Femur (tissue), 1 donor: ENCODE results near the gene FAM163B.

Source experiments
- DNase-seq: peaks from one replicate; pipeline ENCODE4 v3.0.0-alpha.2; 2017

The FAM163B gene

DNA sequence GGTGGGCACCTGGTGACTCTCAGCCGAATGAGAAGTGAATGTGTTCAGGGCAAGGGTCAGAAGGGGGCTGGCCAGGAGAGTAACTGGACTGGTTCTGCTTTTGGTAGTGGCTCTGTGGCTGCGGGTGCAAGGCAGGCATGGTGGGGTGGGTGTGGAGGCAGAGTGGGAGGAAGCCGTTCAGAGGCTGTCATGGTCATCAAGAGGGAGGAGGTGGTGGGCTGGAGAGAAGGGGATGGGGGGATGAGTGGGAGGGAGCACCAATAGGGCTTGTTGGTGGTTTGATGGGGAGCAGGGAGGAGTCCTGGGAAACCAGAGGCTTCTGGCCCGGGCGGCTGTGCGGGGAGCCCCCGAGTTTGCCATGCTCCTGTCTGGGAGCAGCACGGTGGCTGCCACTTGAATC is 13.3 kb downstream of the FAM163B start:
- no peak for DNase-seq

DNA sequence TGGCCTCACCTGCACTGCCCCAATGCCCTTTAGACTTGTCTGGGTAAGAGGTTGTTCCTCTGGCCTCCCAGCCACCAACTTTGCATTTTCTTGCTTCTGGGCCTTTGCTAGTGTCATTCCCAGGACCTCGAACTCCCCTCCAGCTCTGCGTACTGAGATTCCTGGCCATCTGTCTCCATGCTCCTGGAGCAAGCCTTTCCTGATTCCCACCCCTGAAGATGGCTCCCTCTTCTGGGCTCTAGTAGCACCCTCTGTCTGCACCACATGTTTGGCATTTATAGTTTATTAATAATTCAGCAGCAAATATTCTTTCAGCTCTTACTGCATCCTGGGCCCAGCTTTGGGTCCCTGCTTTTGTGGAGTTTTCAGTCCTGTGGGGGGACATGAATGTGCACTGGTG is 14.9 kb downstream of the FAM163B start:
- no peak for DNase-seq

DNA sequence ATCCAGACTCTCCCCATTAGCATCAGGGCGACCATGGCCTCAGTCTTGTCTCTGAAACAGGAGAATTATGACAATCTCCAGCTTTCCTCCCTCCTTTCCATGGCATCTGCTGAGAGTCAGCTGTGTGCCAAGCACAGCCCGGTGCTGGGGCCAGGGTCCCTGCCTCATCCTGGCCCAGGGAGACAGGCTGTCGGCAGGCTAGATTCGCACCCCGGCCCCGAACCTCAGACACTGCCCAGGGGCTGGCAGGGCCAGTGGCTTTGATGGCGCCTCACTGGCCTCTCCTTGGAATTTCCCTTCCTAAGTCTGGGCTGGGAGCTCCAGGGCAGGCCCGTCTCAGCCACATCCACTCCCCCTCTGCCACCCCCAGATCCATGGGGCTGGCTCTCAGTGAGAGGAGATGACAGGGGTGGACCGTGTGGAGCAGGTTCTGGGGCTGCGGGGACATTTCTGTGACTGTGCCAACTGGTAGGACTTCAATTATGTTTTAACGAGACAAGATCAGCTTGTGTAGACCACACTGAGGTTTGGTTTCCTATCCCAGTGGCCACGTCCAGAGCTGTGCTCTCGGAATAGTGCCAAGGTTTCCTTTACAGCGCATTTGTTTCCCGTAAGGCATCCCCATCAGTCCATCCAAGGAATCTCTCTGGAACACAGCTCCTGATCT is 15.5 kb downstream of the FAM163B start:
- peak; percentile 58 for DNase-seq

DNA sequence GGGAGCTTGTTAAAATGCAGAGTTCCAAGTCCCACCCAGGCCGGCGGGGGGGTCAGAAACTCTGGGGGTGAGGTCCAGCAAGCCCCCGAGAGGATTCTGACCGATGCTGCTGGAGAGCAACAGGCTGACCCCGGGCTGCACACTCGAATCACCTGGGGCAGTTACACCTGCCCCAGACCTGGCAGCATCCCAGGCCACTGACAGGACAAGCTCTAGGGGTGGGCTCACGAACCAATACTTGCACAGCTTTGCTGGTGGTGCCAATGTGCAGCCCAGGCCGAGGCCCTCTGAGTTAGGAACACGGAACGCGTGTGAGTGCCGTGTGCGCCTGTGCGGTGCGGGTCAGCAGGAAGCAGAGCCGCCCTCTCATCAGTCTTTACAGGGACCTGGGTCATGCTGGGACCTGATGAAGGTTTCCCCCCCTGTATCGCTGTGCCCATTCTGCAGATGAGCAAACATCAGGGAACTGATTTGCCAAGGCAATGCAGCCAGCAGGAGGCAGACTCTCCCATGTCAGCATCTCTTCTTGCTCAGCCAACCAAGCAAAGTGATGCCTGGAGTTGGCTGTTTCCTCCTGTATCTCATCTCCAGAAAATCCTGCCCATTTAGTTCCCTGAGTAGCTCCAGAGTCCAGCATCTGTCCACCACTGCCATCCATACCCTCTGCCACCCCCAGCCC is 16.3 kb downstream of the FAM163B start:
- DNase-seq = no peak

DNA sequence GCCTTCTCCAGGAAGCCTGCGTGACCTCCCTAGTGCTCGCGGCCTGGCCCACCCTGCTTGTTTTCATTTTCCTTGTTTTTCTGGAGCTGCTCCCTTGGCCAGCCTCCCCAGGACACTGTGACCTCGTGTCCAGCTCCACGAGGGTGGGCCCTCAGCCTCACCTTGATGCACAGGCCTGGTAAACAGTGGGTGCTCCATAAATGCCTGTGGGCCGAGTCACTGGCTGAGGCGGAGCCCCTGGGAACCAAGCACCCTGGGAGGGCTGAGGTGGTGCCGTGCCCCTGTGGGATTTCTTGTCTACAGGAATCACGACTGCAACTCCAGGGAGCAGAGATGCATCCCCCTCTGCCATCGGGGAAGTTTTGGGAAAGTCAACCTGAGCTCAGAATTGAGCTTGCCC is 17.2 kb downstream of the FAM163B start:
- no peak for DNase-seq

DNA sequence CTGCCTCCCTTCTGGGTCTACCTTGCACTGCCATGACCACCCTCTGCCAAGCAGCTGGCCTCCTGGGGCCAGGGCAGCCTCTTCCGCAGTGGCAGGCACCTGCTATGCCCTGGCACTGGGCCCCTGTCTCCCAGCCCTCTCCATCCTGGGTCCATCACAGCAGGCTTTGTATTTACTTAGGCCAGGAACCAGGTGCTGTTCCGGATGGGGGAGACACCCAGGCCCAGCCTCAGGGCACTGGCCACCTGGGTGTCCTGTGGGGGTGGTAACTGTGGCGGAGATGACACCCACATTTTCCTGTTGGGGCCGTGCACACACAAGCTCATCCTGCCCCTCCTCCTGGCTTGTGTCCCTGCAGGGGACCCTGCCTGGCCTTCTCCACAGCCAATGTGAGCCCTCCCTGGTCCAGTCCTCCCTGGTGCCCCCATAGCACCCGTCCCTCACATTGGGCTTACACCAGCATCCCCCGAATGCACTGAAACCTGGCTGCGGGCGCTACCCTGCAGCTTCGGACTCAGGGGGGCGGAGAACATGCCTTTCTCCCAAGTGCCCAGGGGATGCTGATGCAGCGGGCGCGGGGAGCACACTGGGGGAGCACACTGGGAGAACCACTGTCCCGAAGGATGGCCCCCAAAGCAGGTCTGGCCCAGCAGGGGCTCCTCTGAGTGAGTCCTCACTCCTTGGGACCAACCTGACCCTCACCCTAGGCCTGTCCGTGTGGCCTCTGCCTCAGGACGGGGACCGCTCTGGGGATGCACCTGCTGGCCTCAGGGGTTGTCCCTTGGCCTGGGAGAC is 17.9 kb downstream of the FAM163B start:
- DNase-seq = no peak

DNA sequence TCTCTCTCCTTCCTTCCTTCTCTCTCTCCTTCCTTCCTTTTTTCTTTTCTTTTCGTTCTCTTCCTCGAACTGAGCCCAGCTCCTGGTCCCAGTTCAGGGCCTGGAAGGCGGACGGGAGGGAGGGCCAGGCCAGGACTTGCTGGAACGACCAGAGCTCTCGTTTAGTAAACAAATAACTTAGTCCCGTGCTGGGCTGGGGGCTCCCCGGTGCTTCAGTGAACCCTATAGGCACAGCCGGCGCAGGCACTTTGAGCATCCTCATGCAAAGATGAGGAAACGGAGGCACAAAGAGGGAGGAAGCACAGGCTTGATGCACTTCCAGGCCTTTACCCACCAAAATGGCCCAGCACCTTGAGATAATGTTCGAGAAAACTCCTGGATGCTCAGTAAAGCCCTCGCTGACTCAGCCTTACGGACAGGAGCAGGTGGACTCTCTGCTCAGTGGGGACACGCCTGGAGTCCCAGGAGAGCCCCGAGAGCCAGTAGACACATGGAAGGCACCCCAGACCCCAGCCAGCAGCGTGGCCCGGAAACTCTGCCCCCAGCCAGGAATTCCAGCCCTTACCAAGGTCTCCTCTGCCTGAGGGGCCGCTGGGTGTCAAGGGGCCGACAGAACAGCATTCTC is 18.8 kb downstream of the FAM163B start:
- DNase-seq = no peak

DNA sequence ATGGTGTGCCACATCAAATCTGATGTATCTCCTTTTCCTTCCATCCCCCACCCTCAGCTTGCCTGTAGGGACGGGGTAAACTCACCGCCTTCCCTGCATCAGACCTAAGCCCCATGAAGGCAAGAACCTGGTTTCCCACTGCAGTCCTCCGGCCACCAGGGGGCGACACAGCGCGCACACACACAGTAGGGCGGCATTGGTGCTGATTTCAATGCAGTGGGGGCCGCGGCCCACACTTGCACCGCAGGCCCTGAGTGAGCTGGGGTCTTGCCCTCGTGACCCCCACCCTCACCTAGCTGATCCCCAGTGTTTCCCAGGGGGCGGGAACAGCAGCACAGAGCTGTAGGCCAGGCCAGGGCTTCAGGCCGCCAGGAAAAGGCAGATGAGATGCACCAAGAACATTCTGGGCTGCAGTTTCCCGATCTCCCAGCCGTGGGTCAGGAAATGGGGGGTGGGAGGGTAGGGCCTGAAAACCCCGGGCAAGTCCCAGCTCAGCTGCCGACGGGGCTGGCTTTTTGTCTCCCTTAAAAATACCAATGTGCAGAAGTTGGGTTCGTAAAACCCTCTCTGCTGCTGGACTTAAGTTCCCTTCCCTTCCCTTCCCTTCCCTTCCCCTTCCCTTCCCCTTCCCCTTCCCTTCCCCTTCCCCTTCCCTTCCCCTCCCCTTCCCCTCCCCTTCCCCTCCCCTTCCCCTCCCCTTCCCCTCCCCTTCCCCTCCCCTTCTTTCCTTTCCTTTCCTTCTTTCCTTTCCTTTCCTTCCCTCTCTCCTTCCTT is 19.5 kb downstream of the FAM163B start:
- DNase-seq = no peak

DNA sequence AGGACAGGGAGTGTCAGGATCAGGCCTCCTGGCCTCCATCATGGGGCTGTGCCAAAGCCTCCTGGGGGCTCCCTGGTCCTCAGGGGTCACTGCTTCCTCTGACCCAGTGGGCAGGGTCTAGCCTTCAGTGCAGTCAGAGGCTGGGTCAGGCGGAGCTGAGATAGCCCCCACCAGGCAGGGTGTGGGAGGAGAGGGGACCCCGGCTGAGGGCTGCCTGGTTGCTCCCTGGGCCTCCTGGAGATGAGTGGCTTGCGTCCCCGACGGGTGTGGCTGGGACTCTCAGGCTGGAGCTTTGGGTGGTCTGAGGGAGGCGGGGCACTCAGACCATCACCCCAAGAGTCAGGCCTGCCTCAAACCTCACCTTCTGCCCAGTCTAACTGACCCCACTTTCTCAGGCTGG is 21.7 kb downstream of the FAM163B start:
- DNase-seq = no peak

DNA sequence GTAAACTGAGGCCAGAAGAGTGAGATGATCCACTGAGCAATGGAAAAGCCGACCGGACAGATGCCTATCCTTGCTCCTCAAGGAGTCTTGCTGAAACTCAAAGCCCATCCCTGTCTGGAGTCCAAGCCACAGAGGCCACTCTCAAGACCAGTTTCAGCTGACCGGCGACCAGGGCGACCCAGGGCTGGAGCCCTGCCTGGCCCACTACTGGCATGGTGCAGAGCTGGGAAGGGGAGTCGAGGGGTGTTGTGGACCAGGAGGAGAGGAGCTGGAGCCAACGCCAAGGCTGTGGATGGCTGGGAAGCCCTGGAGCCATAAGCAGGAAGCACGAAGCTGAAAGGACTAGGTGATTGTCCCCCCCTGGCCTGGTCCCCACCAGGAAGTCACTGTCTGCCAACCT is 22.1 kb downstream of the FAM163B start:
- DNase-seq = no peak

DNA sequence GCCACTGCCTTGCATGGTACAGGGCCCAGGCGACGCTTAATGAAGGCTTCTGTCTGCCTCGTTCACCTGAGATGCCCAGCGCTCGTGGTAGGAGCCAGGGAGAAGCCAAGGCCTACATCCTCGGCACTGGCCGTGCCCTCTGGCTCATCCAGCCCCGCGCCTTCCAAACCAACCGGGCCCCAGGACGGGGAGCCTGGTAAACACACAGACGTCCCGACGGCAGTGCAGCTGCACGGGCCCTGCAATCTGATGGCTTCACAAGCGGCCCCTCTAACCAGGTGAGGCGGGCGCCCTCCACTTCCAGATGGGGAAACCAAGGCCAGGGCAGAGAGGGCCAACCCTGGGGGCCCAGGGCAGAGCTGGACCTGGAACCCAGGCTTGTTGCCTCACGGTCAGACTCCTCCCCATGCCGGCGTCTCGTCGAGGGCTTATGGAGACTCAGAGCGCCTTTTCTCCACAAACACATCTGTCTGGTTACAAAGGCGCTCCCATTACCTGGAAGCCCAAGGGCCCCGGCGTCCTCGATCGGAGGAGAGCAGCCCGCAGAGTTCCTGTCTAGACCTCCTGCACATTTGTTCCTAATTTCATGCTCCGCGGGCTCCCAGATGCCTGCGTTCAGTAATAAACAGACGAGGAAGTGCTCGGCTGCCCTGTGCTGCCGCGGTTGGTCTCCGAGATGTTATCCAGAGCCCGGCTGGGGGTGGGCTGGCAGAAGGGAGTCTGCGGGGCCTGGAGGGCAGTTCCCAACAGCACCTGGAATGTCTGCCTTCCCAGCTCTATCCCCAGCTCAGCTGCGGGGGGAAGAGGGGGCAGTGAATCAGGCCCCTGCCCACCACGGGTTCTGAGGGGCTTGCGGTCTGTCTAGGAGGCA is 23.5 kb downstream of the FAM163B start:
- no peak for DNase-seq

DNA sequence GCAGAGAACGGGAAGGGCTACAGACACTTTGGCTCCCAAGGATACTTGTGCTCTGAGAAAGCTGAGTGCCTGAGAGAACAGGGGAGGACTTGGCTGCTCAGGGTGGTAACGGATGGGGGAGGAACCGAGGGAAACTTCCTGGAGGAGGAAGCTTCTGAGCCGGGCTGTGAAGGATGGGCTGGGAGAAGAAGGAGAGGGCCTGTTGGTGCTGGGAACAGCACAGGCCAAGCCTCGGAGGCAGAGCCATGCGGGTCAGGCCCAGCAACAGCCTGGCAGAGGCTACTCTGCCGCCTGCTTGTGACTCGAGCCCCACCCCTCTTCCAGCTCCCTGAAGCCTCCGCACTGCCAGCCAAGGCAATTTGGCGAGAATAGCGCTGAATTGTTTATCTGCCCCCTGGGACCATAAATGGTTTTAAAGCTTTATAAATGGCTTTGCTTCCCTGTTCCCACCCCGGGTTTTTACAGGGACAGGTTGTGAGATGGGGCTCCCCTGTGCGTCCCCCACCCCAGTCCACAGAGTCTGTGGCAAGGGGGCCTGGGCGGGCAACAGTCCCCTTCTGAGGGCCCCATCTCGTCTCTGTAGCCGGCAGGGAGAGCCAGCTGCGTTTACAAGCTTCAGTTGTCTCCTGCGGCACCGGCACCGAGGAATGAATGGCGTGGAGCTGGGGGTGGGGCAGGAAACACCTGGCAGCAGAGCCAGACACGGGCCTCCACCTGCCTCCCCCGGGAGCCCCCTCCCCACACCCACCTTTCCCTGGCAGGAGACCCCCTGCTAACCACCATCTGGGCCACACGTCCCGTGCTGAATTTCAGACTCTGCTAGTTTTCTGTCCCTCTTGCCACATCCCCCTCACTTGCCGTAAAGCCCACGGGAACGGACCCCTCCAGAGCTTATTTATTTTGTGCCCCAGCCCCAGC is 24.4 kb downstream of the FAM163B start:
- peak; percentile 71 for DNase-seq

DNA sequence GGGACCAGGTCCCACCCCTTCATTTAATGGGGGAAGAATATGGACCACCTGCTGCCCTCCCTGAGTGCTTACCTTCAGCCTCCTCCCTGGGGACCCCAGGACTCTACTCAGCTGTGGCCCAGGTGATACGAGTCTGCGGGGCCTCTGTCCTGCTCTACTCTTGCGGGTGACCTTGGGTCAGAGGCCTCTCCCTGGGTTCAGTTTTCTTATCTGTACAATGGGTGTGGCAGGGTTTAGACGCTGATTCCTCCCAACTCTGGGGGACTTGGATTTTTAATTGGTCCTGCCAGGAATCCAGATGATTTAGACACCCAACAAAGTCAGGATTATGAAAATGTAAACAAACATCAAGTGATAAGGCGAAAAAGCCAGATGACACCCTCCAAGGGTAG is 25.0 kb downstream of the FAM163B start:
- no peak for DNase-seq

DNA sequence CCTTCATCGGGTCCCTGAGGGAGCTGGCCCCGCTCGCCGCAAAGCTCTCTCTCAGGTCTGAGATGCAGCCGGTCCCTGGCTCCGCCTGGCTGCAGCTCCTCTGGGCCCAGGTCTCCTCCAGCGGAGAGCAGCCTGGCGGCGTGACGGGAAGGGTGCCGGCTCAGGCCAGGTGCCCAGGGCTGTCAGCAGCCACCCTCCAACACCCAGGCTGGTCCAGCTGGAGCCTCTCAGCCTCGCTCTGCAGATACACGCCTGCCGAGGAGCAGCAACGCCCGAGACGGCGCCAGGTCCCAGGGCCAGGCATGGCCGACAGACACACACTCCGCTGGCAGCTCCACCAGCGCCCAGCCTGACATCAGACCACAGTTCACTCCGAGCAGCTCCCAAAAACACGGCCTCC is 25.6 kb downstream of the FAM163B start:
- DNase-seq = no peak

DNA sequence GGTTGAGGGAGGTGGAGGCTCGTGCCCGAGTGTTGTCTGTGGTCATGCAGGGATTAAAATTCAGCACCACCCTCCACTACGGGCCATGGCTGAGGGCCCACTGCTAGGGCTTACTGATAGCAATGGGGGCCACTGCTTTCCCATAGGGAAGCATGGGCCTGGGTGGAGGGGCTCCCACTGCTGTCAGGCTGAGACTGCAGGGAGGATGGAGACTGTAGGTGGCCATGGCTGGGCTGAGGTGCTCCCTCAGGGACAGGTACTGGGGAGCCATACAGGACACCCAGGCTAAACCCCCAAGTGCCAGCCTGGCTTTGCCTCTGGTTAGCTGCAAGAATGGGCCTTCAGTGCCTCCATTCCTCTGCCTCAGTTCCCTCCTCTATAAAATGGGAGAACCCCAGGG is 26.1 kb downstream of the FAM163B start:
- no peak for DNase-seq

DNA sequence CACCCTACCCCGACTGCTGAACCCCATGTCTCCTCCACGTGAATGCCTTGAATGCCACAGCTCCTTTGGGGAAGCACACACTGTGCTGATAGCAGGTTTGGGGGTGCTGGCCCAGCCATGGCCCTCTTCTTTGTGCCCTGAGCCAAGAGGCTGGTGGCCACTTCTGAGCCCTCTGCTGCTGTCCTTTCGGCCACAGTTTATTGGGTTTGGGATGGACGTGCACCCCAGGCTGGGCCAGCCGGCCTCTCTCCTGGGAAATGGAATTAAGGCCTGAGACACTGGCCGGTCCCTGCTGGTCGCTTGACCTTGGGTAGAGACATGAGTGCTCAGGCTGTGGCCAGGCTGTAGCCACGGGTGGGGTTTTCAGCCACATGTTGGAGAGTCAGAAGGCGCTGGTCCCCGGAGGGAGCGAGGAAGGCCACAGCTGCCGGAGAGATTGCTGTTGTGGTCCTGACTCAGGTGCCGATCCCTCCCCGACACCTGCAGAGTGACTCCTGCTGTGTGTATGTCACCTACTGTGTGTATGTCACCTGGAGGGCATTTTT is 26.6 kb downstream of the FAM163B start:
- no peak for DNase-seq

DNA sequence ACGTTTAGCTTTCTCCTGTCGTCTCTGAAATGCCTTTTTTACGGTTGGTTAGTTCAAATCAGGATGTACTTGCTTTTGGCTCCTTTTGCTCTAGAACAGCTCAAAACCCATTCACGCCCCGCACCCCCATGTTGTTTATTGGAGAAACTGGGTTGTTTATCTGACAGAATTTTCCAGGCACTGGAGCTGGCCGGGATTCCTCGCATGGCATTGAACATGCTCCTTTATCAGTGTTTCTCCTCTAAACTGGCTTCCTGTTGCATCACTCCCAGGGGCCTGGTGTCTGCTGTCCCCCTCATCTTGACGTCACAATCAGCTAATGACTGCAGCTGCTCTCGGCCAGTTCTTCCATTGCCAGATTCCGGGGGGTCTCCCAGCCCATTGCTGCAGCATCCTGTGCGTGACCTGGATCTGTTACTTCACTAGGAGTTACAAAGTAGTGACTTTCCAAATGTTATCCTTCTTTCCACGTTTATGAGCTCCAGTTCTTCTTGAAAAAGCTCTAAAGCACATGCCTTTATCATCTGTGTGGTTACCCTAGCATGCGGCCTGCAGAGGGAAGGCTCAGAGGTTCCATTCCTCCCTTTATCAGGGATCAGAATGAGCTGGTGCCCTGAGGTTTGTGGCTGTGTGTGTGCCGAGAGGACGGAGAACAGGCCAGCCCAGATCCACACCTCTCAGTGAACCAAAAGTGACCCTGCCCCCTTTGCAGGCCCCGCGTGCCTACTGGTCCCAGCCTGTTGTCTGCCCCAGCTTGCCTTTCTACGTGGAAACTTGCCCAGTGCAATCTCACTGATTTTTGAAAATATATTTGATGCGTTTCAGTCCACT is 27.5 kb downstream of the FAM163B start:
- DNase-seq = no peak

DNA sequence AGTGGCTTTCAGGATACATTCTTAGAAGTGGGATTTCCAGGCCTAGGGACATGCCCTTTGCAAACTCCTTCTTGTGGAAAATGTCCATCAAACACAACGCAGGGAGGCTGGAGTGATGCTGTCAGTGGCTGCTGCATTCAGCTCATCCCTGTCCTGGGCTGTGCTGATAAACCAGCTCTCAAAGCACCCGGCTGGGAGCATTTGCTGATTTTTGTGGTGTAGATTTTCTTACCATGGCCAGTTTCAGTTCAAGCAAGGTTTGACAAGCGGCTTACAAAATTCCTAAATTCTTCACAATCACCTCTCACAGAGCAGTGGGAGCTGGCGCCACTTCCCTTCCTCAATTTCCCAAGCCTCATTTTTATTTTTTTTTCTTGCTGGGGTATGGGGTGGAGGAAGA is 28.2 kb downstream of the FAM163B start:
- DNase-seq = no peak

DNA sequence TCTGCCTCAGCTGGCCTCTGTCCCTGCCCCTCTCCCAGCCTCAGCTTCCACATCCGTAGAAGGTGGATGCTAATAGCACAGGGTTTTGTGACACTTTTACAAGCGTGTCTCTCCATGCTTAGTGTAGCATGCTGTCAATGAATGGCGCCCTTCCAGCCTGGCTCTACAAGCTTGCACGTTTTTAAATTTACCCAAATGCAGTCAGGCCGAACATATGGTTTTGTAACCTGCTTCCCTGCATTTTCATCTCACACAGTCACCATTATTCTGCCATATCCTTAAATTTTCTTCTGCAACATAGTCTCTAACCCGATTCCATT is 28.8 kb downstream of the FAM163B start:
- no peak for DNase-seq
